C4-2B (cell line): ENCODE results near the gene DAND5.

Experiments
- ZFX ChIP-seq: fragments of 450-650 bp; IDR thresholded peaks from 2 replicates; pipeline ENCODE4 v1.6.1; 2017
- TF ChIP-seq, protein P1 (sequence below): fragments of 450-650 bp; conservative IDR thresholded peaks from 2 replicates; pipeline ENCODE4 v1.5.1; 2017; ENCODE audit warnings: mild to moderate bottlenecking

DNA sequence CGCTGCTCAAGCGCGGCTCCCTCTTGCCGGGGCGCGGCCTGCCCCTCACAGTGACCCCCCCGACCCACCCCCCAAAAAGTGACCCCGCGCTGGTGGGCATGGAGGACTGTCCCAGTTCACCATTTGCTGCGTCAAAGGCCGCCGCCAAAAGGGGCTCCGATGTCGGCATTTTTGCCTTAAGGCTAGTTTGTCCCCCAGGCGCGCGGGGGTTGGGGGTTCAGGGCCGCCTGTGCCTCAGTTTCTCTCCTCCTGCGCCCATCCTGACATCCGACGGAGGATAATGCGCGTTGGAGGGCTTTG is 43.0 kb downstream of the DAND5 start:
- TF ChIP-seq, protein P1, sequence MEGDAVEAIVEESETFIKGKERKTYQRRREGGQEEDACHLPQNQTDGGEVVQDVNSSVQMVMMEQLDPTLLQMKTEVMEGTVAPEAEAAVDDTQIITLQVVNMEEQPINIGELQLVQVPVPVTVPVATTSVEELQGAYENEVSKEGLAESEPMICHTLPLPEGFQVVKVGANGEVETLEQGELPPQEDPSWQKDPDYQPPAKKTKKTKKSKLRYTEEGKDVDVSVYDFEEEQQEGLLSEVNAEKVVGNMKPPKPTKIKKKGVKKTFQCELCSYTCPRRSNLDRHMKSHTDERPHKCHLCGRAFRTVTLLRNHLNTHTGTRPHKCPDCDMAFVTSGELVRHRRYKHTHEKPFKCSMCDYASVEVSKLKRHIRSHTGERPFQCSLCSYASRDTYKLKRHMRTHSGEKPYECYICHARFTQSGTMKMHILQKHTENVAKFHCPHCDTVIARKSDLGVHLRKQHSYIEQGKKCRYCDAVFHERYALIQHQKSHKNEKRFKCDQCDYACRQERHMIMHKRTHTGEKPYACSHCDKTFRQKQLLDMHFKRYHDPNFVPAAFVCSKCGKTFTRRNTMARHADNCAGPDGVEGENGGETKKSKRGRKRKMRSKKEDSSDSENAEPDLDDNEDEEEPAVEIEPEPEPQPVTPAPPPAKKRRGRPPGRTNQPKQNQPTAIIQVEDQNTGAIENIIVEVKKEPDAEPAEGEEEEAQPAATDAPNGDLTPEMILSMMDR, result no peak
- no peak for TF ChIP-seq ZFX
